ENCODE data around the gene ITPR2.

DNA sequence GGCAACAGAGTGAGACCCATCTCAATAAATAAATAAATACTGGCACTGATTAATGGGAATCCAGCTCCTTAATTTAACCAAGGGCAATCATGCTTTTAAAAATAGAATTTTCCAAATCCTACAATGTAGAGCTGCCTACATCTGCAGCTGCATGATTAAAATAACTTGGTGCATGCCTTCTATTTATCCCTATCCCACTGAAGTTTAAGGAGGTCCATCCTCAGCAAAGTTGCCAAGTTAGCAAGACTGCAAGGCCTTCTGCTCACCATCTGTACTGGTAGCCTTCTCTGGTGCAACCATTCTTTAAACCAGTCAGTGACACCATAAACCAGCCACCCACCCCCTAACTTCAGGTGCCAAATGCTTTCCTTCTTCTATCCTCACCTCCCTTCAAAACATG is 226.1 kb downstream of the ITPR2 start:
- TF ChIP-seq, protein P1, sequence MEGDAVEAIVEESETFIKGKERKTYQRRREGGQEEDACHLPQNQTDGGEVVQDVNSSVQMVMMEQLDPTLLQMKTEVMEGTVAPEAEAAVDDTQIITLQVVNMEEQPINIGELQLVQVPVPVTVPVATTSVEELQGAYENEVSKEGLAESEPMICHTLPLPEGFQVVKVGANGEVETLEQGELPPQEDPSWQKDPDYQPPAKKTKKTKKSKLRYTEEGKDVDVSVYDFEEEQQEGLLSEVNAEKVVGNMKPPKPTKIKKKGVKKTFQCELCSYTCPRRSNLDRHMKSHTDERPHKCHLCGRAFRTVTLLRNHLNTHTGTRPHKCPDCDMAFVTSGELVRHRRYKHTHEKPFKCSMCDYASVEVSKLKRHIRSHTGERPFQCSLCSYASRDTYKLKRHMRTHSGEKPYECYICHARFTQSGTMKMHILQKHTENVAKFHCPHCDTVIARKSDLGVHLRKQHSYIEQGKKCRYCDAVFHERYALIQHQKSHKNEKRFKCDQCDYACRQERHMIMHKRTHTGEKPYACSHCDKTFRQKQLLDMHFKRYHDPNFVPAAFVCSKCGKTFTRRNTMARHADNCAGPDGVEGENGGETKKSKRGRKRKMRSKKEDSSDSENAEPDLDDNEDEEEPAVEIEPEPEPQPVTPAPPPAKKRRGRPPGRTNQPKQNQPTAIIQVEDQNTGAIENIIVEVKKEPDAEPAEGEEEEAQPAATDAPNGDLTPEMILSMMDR (conservative IDR thresholded peaks at IDR 0.05; ENCODE audit: low read length), result no peak
- TF ChIP-seq EZH2phosphoT487 (IDR thresholded peaks at IDR 0.05; ENCODE audit: borderline replicate concordance, low read depth, low read length), result no peak
